Activated B cell treated with CpG ODN at 0.5 μM for 24 hours (primary cell): ENCODE data around the gene EXT2. TPM values are rescaled to one million over a fixed set of nuclear protein-coding genes. Genes with fewer than 3 reads are reported as not detected.

Experiments used
- ATAC-seq: fragments of 200-7000 bp; cut with Tn5 transposase; one replicate; pipeline ENCODE4 v1.10.0; 2021; ENCODE audit warnings: low read depth, mild to moderate bottlenecking, moderate library complexity
- CTCF ChIA-PET: fragments of 350-600 bp; sonication (Branson Sonifier 250); formaldehyde crosslinking; loops from one replicate; lab custom pipeline; 2021; ENCODE audit warnings: antibody characterized with exemption; lab: Charles Lee
- POLR2A ChIA-PET: fragments of 350-600 bp; sonication (Branson Sonifier 250); formaldehyde crosslinking; loops from one replicate; lab custom pipeline; 2021; ENCODE audit warnings: antibody characterized with exemption; lab: Charles Lee
- DNase-seq: peaks from one replicate; pipeline ENCODE4 v3.0.0; 2022
- H3K27ac Mint-ChIP-seq: one replicate; pipeline ENCODE4 v1.8.0; 2020; ENCODE audit warnings: mixed read lengths
- H3K27me3 Mint-ChIP-seq: one replicate; pipeline ENCODE4 v1.8.0; 2021; ENCODE audit warnings: mixed read lengths
- H3K36me3 Mint-ChIP-seq: one replicate; pipeline ENCODE4 v1.8.0; 2021; ENCODE audit warnings: low read depth, mixed read lengths
- H3K4me1 Mint-ChIP-seq: one replicate; pipeline ENCODE4 v1.8.0; 2021; ENCODE audit warnings: mixed read lengths
- H3K4me3 Mint-ChIP-seq: one replicate; pipeline ENCODE4 v1.8.0; 2020; ENCODE audit warnings: mild to moderate bottlenecking, mixed read lengths
- H3K9me3 Mint-ChIP-seq: one replicate; pipeline ENCODE4 v1.8.0; 2020; ENCODE audit warnings: mixed read lengths
- intact Hi-C: fragments of 100-400 bp; cut with micrococcal nuclease; formaldehyde crosslinking; loops from one replicate; pipeline ENCODE4 v1.15.1; 2024
- total RNA-seq: library from RNA; stranded (reverse); gene quantifications from 2 replicates; pipeline ENCODE4 v1.2.3, GENCODE V29; 2022
- TF ChIP-seq, protein P1 (sequence below): fragments of 200-600 bp; IDR thresholded peaks from one replicate; pipeline ENCODE4 v1.8.0; 2022; ENCODE audit warnings: antibody characterized with exemption, mild to moderate bottlenecking

The EXT2 gene
- total RNA-seq, 1 donor from 2014 or later: 22.1 TPM

DNA sequence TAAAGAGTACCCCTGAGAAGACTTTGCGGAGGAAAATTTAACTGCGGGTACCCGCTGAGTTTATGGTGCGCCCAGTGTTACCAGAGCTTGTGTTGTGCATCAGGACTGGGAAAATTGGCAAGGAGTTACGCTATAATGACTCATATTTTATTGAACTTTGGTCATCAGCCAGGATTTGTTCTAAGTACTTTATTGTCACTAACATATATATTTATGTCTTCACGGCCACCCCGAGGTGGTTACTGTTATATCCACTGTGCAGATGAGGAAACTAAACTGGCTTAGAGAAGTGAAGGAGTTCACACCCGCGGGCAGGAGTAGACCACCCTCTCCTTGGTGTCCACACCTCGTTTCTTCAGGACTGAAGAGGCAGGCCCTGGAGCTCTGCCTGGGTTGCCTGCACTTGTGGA is 28.7 kb upstream of the EXT2 start:
- Mint-ChIP-seq H3K36me3 (peaks cover 14% of the 10 kb centered on the region), H3K9me3 (no peaks in the 10 kb centered on the region), H3K27me3 (no peaks in the 10 kb centered on the region), H3K4me3 (peak overlapping the region; percentile 92), H3K4me1 (peaks cover 19% of the 10 kb centered on the region), H3K27ac (peak overlapping the region; percentile 87)
- TF ChIP-seq, protein P1, sequence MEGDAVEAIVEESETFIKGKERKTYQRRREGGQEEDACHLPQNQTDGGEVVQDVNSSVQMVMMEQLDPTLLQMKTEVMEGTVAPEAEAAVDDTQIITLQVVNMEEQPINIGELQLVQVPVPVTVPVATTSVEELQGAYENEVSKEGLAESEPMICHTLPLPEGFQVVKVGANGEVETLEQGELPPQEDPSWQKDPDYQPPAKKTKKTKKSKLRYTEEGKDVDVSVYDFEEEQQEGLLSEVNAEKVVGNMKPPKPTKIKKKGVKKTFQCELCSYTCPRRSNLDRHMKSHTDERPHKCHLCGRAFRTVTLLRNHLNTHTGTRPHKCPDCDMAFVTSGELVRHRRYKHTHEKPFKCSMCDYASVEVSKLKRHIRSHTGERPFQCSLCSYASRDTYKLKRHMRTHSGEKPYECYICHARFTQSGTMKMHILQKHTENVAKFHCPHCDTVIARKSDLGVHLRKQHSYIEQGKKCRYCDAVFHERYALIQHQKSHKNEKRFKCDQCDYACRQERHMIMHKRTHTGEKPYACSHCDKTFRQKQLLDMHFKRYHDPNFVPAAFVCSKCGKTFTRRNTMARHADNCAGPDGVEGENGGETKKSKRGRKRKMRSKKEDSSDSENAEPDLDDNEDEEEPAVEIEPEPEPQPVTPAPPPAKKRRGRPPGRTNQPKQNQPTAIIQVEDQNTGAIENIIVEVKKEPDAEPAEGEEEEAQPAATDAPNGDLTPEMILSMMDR: no peak
- POLR2A ChIA-PET: interaction anchor here (1.0 kb wide), 1 partner anchor 186 kb away, joined by 3 read pairs; the partner anchor contains the start of gene ALKBH3
- intact Hi-C loops: loop anchor here (1.0 to 10.0 kb wide), 5 partner anchors 29 to 752 kb away; partner anchors contain the start of genes ALKBH3, API5, EXT2 and HSD17B12
- no peak for DNase-seq
- CTCF ChIA-PET: interaction anchor here (0.7 to 1.4 kb wide), 3 partner anchors 27 to 31 kb away, joined by 3 read pairs; partner anchors contain the start of gene EXT2
- ATAC-seq: no peak

DNA sequence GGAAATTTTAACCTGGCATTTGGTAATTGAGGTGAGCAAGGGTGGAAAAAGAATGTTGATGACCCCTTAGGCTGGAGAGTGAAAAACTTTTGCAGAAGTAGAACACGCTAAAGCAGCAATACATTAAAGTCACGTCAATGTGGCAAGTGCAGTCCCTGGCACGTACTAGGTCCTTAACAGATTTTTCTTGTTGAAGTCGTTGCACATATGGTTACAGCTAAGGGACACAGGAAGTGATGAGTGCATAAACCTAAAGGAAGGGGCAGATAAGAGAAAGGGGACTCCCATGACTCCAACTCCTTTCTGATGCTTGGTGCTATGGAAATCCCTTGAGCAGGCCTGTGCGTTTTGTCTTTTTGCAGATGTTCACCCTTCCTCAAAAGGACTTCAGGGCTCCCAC is 28.2 kb upstream of the EXT2 start:
- POLR2A ChIA-PET: no interaction called here
- H3K36me3 Mint-ChIP-seq: peaks cover 14% of the 10 kb centered on the region

DNA sequence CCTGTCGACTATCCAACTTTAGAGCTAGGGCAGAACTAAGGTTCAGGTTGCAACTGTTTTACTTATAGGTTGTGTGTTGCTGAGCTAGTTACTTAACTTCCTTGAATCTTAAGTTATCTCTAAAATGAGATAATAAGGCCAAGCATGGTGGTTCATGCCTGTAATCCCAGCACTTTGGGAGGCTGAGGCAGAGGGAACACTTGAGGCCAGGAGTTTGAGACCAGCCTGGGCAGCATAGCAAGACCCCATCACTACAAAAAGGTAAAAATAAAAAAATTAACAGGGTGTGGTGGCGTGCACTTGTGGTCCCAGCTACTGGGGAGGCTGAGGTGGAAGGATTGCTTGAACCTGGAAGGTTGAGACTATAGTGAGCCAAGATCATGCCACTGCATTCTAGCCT is 27.3 kb upstream of the EXT2 start:
- H3K36me3 Mint-ChIP-seq: peaks cover 19% of the 10 kb centered on the region
- POLR2A ChIA-PET: no interaction called here
- ATAC-seq (no peak), DNase-seq (no peak)
- H3K4me3 Mint-ChIP-seq: no peak overlapping the region
- no peaks in the 10 kb centered on the region for H3K27me3 Mint-ChIP-seq
- no peaks in the 10 kb centered on the region for H3K9me3 Mint-ChIP-seq
- TF ChIP-seq, protein P1: no peak
- intact Hi-C loops: loop anchor here (5.0 to 10.0 kb wide), 2 partner anchors 711 to 753 kb away; partner anchors contain the start of genes API5 and TTC17
- H3K27ac Mint-ChIP-seq: no peak overlapping the region
- CTCF ChIA-PET: interaction anchor here (1.6 to 2.2 kb wide), 2 partner anchors 26 to 37 kb away, joined by 3 to 10 read pairs; no protein-coding TSS in a partner anchor
- peaks cover 19% of the 10 kb centered on the region for H3K4me1 Mint-ChIP-seq

More for the DNA sequence above, 28.2 kb upstream of the EXT2 start:
- CTCF ChIA-PET: no interaction called here
- Mint-ChIP-seq H3K4me1 (peaks cover 19% of the 10 kb centered on the region), H3K4me3 (peak overlapping the region; percentile 92), H3K27me3 (no peaks in the 10 kb centered on the region), H3K27ac (no peak overlapping the region), H3K9me3 (no peaks in the 10 kb centered on the region)
- DNase-seq (no peak), ATAC-seq (no peak)
- intact Hi-C loops: loop anchor here (5.0 to 10.0 kb wide), 2 partner anchors 710 to 752 kb away; partner anchors contain the start of genes API5 and TTC17
- TF ChIP-seq, protein P1: no peak

DNA sequence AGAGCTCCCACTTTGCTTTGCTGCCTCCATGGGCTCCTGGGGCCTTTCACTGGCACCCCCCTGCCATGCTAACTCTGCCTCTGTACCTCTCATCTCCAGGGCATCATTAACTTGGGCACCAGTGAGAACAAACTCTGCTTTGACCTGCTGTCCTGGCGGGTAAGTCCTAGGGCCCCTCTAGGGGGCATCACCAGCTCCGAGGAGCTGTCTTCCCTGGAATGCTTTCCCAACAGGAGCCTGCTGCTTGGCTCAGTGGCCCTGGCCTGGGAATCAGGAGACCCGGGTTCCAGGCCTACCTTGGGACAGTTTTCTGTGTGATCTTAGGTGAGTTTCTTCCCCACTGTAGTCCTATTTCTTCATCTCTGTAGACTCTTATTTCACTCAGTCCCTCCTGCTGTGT is 24.3 kb upstream of the EXT2 start:
- Mint-ChIP-seq H3K9me3 (no peaks in the 10 kb centered on the region), H3K4me3 (no peak overlapping the region), H3K4me1 (peaks cover 10% of the 10 kb centered on the region), H3K36me3 (peaks cover 38% of the 10 kb centered on the region), H3K27ac (no peak overlapping the region), H3K27me3 (no peaks in the 10 kb centered on the region)
- DNase-seq (no peak), ATAC-seq (no peak)
- ChIA-PET CTCF (interaction anchor here (0.6 kb wide), 1 partner anchor 23 kb away, joined by 3 read pairs; no protein-coding TSS in a partner anchor), POLR2A (no interaction called here)
- TF ChIP-seq, protein P1: no peak
- intact Hi-C loops: no loop called here

DNA sequence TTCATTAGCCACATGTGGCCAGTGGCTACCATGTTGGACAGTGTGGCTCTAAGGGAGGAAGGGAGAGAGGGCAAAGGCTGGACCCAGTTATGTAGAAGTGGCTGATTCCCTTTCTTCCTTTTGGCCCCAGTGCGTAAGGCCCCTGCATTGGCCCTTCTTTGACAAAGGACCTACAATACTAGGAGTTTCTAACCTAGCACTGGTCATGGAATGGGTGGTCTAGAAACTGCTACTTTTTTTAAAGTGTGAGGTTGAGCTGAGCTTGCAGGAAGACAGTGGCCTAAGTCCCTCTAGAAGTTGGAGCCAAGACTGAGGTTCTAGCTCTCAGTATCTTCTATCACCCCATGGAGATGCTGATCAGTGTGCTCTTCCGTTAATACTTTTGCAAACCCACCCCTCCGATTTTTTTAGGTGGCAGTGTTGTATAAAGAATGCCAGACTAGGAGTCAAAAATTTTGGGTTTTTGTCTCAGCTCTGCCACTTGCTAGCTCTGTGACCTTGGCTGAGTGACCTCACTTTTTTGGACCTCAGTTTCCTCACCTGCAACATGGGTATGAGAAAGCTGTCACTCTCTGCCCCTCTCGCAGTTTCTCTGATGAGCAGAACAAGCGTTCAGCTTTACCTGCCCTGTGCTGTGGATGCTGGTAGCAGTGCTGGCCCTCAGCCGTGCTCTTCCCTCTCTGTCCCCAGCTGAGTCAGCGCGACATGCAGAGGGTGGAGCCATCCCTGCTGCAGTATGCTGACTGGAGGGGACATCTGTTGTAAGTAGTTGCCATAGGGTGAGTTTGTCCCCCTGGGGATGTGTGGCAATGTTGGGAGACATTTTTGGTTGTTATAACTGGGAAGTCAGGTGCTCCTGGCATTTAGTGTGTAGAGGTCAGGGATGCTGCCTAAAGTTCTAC is 22.5 kb upstream of the EXT2 start:
- ATAC-seq (no peak), DNase-seq (no peak)
- TF ChIP-seq, protein P1: no peak
- Mint-ChIP-seq H3K27ac (no peak overlapping the region), H3K4me3 (no peak overlapping the region), H3K9me3 (no peaks in the 10 kb centered on the region), H3K4me1 (no peaks in the 10 kb centered on the region), H3K27me3 (no peaks in the 10 kb centered on the region), H3K36me3 (peaks cover 45% of the 10 kb centered on the region)
- CTCF ChIA-PET: no interaction called here
- POLR2A ChIA-PET: no interaction called here
- intact Hi-C loops: no loop called here
